Measurements from ENCODE around the gene GPC3. TPM values are rescaled to one million over a fixed set of nuclear protein-coding genes. Genes with fewer than 3 reads are reported as not detected.

The GPC3 gene
- total RNA-seq, 1 donor from 2014 or later, result 306 TPM

DNA sequence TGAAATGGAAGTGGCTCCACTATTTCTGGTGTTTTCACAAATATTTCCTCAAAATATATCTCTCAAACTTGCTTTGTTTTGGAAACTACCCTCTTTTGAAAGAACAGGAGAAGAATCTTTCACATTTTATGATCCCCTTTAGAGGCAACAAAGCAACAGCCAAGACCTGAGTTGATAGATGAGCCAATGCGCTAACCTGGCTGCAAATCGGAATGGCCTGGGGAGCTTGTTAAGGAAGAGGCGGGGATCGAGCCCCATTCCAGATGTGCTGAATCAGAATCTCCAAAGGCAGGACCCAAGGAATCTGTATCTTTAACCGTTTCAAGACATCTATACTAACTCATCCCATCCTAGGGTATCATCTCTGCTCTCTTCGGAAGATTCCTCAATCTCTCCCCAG is 181.3 kb downstream of the GPC3 start:
- H3K4me1 ChIP-seq (ENCODE audit: control insufficient read depth in 3 of 3, insufficient read depth in 3 of 3, low read length in 3 of 3), result no peaks in the 10 kb centered on the region
- H3K27ac ChIP-seq (ENCODE audit: low read depth, low read length), result no peak overlapping the region
- H3K36me3 ChIP-seq (ENCODE audit: control insufficient read depth in 3 of 3, insufficient read depth in 3 of 3, low read length in 3 of 3), result no peaks in the 10 kb centered on the region
- no peaks in the 10 kb centered on the region for H3K9me3 ChIP-seq (ENCODE audit: control insufficient read depth in 3 of 3, low read length in 3 of 3)
- H3K27me3 ChIP-seq (ENCODE audit: control insufficient read depth in 3 of 3, insufficient read depth in 3 of 3, low read length in 3 of 3), result peaks cover 0 to 6% (median 0%) of the 10 kb centered on the region in 3 donors
- no peak overlapping the region for H3K4me3 ChIP-seq (ENCODE audit: low read length in 3 of 3)
- H3K9ac ChIP-seq (ENCODE audit: low read depth in 1 of 3, low read length in 3 of 3), result no peak overlapping the region

DNA sequence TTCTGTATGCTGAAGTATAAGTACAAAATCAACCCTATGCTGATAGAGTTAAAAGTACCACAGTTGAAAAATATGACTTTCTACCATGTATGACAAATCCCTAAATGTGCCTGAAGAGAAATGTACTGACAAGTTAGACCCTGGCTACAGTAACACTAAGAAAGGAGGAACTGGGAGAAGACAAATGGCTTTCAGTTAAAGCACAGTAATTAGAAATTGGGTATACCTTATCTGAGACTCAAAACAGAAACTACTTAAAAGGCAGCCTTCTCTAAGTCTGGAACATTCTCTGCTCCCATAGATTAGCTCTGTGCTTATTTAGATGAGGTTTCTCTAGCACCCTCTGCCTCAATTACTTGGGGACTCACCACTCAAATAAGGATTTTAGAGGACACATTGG is 189.1 kb downstream of the GPC3 start:
- H3K4me1 ChIP-seq (ENCODE audit: control insufficient read depth in 3 of 3, insufficient read depth in 3 of 3, low read length in 3 of 3), result no peaks in the 10 kb centered on the region
- no peak overlapping the region for H3K27ac ChIP-seq (ENCODE audit: low read depth, low read length)
- no peaks in the 10 kb centered on the region for H3K9me3 ChIP-seq (ENCODE audit: control insufficient read depth in 3 of 3, low read length in 3 of 3)
- peaks cover 0 to under 1% (median 0%) of the 10 kb centered on the region in 3 donors for H3K27me3 ChIP-seq (ENCODE audit: control insufficient read depth in 3 of 3, insufficient read depth in 3 of 3, low read length in 3 of 3)
- no peaks in the 10 kb centered on the region for H3K36me3 ChIP-seq (ENCODE audit: control insufficient read depth in 3 of 3, insufficient read depth in 3 of 3, low read length in 3 of 3)
- H3K9ac ChIP-seq (ENCODE audit: low read depth in 1 of 3, low read length in 3 of 3), result no peak overlapping the region
- H3K4me3 ChIP-seq (ENCODE audit: low read length in 3 of 3), result no peak overlapping the region

DNA sequence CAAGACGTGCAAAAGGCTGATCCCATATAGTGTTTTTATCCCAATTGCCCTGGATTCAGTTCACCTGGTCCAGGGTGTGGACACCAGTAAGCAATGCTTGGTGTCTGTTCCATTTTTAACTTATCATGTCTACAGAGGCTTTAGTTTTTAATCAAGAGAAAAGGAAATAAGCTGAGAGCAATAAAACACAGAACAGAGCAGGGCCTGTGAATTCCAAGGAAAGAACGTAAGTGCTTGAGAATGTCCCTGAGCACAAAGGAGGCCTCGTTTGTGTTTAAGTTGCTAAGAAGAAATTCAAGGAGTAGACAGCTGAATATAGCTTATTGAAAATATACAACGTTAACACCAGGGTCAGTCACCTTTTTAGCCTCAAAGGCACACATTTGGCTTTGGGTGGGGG is 191.3 kb downstream of the GPC3 start:
- Histone ChIP-seq H3K27me3 (ENCODE audit: control insufficient read depth in 3 of 3, insufficient read depth in 3 of 3, low read length in 3 of 3) (peaks cover 0 to 4% (median 0%) of the 10 kb centered on the region in 3 donors), H3K9ac (ENCODE audit: low read depth in 1 of 3, low read length in 3 of 3) (no peak overlapping the region), H3K36me3 (ENCODE audit: control insufficient read depth in 3 of 3, insufficient read depth in 3 of 3, low read length in 3 of 3) (no peaks in the 10 kb centered on the region), H3K27ac (ENCODE audit: low read depth, low read length) (no peak overlapping the region), H3K4me1 (ENCODE audit: control insufficient read depth in 3 of 3, insufficient read depth in 3 of 3, low read length in 3 of 3) (no peaks in the 10 kb centered on the region), H3K4me3 (ENCODE audit: low read length in 3 of 3) (no peak overlapping the region), H3K9me3 (ENCODE audit: control insufficient read depth in 3 of 3, low read length in 3 of 3) (no peaks in the 10 kb centered on the region)

DNA sequence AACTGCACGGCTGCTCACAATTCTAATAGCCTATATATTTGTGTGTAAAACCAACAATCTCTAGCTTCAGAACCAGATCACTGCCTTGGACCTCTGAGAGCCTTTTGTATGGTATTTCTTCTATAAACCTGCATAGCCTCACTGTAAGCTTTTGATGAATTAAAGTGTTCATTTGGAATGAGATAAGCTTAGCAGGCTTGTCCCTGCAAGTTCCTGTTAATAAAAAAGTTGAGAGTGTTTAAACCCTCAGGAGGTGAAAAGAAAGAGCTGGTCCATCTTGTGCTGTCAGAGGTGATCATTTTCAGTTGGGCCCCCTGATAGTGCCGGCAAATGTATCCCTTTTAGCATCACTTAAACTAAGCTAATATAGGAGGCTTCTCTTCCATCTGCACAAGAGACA is 191.8 kb downstream of the GPC3 start:
- H3K36me3 ChIP-seq (ENCODE audit: control insufficient read depth in 3 of 3, insufficient read depth in 3 of 3, low read length in 3 of 3), result no peaks in the 10 kb centered on the region
- H3K4me1 ChIP-seq (ENCODE audit: control insufficient read depth in 3 of 3, insufficient read depth in 3 of 3, low read length in 3 of 3), result no peaks in the 10 kb centered on the region
- no peak overlapping the region for H3K27ac ChIP-seq (ENCODE audit: low read depth, low read length)
- H3K4me3 ChIP-seq (ENCODE audit: low read length in 3 of 3), result no peak overlapping the region
- no peak overlapping the region for H3K9ac ChIP-seq (ENCODE audit: low read depth in 1 of 3, low read length in 3 of 3)
- no peaks in the 10 kb centered on the region for H3K9me3 ChIP-seq (ENCODE audit: control insufficient read depth in 3 of 3, low read length in 3 of 3)
- peaks cover 0 to 4% (median 0%) of the 10 kb centered on the region in 3 donors for H3K27me3 ChIP-seq (ENCODE audit: control insufficient read depth in 3 of 3, insufficient read depth in 3 of 3, low read length in 3 of 3)

DNA sequence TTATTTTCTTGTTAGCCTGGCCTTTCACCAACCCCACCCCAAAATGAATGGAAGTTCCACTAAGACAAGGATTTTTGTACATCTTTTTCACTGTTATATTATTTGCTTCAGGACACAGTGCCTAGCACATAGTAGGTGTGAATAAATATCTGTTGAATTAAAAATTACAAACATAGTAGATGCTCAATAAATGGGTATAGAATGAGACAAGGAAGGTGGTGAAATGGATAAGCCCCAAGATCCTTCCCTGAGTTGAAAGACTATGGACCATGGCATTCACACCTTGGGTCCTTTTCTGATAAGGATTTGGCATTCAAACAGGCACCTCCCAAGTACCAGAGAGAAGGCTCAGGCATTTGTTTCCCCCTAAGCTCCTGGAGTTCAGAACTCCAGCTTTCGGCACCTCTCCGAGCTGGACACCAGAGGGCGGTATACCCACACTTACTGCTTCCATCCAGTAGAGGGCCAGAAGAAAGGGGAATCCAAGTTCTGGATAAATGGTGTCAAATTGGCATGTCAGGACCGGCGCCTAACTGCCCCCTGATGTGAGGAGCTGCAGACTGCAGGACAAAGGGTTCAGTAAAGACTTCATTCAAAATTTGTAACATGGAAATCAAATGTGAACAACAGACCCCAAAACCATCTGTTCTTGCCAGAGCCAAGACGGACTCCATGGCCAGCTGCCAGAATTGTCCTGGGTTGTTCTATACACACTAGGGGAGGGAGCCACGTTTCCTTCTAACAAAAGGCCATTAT is 193.0 kb downstream of the GPC3 start:
- no peak overlapping the region for H3K27ac ChIP-seq (ENCODE audit: low read depth, low read length)
- no peaks in the 10 kb centered on the region for H3K4me1 ChIP-seq (ENCODE audit: control insufficient read depth in 3 of 3, insufficient read depth in 3 of 3, low read length in 3 of 3)
- H3K4me3 ChIP-seq (ENCODE audit: low read length in 3 of 3), result peak overlapping the region in 2 of 3 donors; percentile 47 to 48
- no peaks in the 10 kb centered on the region for H3K9me3 ChIP-seq (ENCODE audit: control insufficient read depth in 3 of 3, low read length in 3 of 3)
- no peaks in the 10 kb centered on the region for H3K36me3 ChIP-seq (ENCODE audit: control insufficient read depth in 3 of 3, insufficient read depth in 3 of 3, low read length in 3 of 3)
- H3K27me3 ChIP-seq (ENCODE audit: control insufficient read depth in 3 of 3, insufficient read depth in 3 of 3, low read length in 3 of 3), result peaks cover 0 to 4% (median 0%) of the 10 kb centered on the region in 3 donors
- no peak overlapping the region for H3K9ac ChIP-seq (ENCODE audit: low read depth in 1 of 3, low read length in 3 of 3)

DNA sequence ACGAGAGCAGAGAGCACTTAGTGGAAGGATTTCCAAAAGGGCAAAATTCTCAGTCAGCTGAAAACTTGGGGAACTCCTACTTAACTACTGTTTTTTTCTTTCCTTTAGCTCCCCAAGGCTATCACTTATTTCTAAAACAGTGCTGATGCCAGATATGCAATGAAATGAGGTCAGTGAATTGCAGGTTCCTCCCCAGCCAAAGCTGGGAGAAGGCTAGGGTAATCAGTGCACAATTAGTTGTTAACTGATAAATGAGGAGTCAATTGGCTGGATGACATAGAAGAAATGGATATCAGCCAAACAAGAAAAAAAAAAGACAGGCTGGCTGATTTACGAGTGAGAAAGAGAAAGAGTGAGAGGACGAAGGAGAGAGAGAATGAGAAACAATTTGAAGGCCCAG is 195.6 kb downstream of the GPC3 start:
- H3K27me3 ChIP-seq (ENCODE audit: control insufficient read depth in 3 of 3, insufficient read depth in 3 of 3, low read length in 3 of 3), result peaks cover 0 to 8% (median 0%) of the 10 kb centered on the region in 3 donors
- H3K36me3 ChIP-seq (ENCODE audit: control insufficient read depth in 3 of 3, insufficient read depth in 3 of 3, low read length in 3 of 3), result no peaks in the 10 kb centered on the region
- H3K4me1 ChIP-seq (ENCODE audit: control insufficient read depth in 3 of 3, insufficient read depth in 3 of 3, low read length in 3 of 3), result no peaks in the 10 kb centered on the region
- H3K9ac ChIP-seq (ENCODE audit: low read depth in 1 of 3, low read length in 3 of 3), result no peak overlapping the region
- H3K9me3 ChIP-seq (ENCODE audit: control insufficient read depth in 3 of 3, low read length in 3 of 3), result no peaks in the 10 kb centered on the region
- H3K27ac ChIP-seq (ENCODE audit: low read depth, low read length), result no peak overlapping the region
- no peak overlapping the region for H3K4me3 ChIP-seq (ENCODE audit: low read length in 3 of 3)

DNA sequence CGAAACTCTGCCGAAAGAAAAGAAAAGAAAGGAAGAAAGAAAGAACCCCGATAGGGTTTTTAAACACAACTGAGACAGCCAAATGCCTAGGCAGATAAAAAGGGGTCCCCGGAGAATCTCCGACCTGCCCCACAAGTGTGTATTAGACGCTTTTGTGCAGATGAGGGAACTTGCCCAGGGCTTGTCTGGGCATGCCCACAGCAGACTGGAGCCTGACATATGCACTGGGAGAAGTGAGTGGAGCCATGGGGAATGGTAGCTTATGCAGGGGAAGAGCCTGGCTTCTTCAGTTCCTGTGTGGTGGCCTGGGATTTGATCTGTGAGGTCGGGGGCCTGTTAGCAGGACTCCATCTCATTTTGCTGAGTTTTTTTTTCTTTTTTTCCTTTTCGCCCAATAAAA is 199.0 kb downstream of the GPC3 start:
- no peaks in the 10 kb centered on the region for H3K9me3 ChIP-seq (ENCODE audit: control insufficient read depth in 3 of 3, low read length in 3 of 3)
- no peak overlapping the region for H3K4me3 ChIP-seq (ENCODE audit: low read length in 3 of 3)
- no peaks in the 10 kb centered on the region for H3K4me1 ChIP-seq (ENCODE audit: control insufficient read depth in 3 of 3, insufficient read depth in 3 of 3, low read length in 3 of 3)
- no peak overlapping the region for H3K27ac ChIP-seq (ENCODE audit: low read depth, low read length)
- no peak overlapping the region for H3K9ac ChIP-seq (ENCODE audit: low read depth in 1 of 3, low read length in 3 of 3)
- peaks cover 0 to 10% (median 0%) of the 10 kb centered on the region in 3 donors for H3K27me3 ChIP-seq (ENCODE audit: control insufficient read depth in 3 of 3, insufficient read depth in 3 of 3, low read length in 3 of 3)
- no peaks in the 10 kb centered on the region for H3K36me3 ChIP-seq (ENCODE audit: control insufficient read depth in 3 of 3, insufficient read depth in 3 of 3, low read length in 3 of 3)

DNA sequence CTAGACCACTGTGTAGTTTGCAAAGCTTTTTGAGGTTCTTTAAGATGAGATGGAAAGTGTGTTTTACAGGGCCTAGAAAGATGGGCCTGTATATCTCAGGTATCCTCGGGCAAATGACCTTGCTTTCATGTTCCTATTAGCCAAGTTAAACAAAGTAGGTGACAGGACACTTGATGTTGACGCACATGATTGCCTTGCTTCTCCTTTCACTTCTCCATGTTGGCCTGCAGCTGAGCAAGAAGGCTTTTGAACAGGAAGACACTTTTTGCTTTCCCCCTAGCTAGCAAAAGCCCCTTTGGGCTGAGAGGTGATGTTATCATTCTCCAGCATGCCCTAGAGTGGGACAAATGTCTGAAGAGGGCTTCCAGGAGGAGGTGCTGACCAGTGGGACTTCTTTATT is 202.1 kb downstream of the GPC3 start:
- Histone ChIP-seq H3K27me3 (ENCODE audit: control insufficient read depth in 3 of 3, insufficient read depth in 3 of 3, low read length in 3 of 3) (peaks cover 0 to 9% (median 0%) of the 10 kb centered on the region in 3 donors), H3K4me3 (ENCODE audit: low read length in 3 of 3) (no peak overlapping the region), H3K9me3 (ENCODE audit: control insufficient read depth in 3 of 3, low read length in 3 of 3) (no peaks in the 10 kb centered on the region), H3K4me1 (ENCODE audit: control insufficient read depth in 3 of 3, insufficient read depth in 3 of 3, low read length in 3 of 3) (no peaks in the 10 kb centered on the region), H3K36me3 (ENCODE audit: control insufficient read depth in 3 of 3, insufficient read depth in 3 of 3, low read length in 3 of 3) (no peaks in the 10 kb centered on the region), H3K9ac (ENCODE audit: low read depth in 1 of 3, low read length in 3 of 3) (no peak overlapping the region), H3K27ac (ENCODE audit: low read depth, low read length) (no peak overlapping the region)

DNA sequence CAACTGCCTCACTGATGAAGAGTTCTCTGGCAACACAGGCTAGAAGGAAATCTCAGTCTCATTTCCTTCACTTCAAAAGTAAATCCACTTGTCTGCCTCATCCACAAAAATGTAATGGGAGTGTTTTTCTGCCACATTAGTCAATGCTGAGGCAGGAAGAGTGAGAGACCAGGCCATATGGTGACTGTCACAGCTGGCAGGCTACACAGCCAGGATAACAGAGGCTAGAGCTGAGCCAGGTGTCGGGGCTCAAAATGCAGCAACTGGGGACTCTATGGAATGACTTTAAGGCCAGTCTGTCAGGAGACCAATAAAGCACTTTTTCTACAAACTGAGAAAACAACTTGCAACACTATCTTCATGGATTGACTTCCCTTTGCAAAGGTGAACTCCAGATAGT is 204.2 kb downstream of the GPC3 start:
- H3K27me3 ChIP-seq (ENCODE audit: control insufficient read depth in 3 of 3, insufficient read depth in 3 of 3, low read length in 3 of 3), result peaks cover 0 to 9% (median 0%) of the 10 kb centered on the region in 3 donors
- H3K4me1 ChIP-seq (ENCODE audit: control insufficient read depth in 3 of 3, insufficient read depth in 3 of 3, low read length in 3 of 3), result no peaks in the 10 kb centered on the region
- H3K27ac ChIP-seq (ENCODE audit: low read depth, low read length), result no peak overlapping the region
- no peak overlapping the region for H3K4me3 ChIP-seq (ENCODE audit: low read length in 3 of 3)
- no peak overlapping the region for H3K9ac ChIP-seq (ENCODE audit: low read depth in 1 of 3, low read length in 3 of 3)
- H3K9me3 ChIP-seq (ENCODE audit: control insufficient read depth in 3 of 3, low read length in 3 of 3), result no peaks in the 10 kb centered on the region
- H3K36me3 ChIP-seq (ENCODE audit: control insufficient read depth in 3 of 3, insufficient read depth in 3 of 3, low read length in 3 of 3), result no peaks in the 10 kb centered on the region

DNA sequence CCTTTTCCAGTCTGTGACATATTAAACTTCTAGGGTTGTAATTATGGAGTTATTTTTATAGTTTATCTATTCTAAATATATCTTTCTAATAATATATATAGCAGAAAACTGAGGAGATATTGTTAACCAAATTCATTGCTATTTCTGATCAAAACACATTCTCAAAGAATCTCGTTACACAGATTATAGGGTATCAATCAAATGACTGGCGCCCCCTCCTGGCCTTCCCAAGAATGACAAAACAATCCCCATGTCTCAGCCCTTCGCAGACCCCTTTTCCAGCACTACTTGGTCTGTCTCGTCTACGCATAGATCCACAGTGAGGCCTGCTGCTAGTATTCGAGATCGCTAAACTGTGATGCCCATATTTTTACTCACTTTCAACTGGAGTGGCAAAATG is 209.3 kb downstream of the GPC3 start:
- peaks cover 0 to under 1% (median 0%) of the 10 kb centered on the region in 3 donors for H3K27me3 ChIP-seq (ENCODE audit: control insufficient read depth in 3 of 3, insufficient read depth in 3 of 3, low read length in 3 of 3)
- no peaks in the 10 kb centered on the region for H3K9me3 ChIP-seq (ENCODE audit: control insufficient read depth in 3 of 3, low read length in 3 of 3)
- H3K4me1 ChIP-seq (ENCODE audit: control insufficient read depth in 3 of 3, insufficient read depth in 3 of 3, low read length in 3 of 3), result no peaks in the 10 kb centered on the region
- H3K27ac ChIP-seq (ENCODE audit: low read depth, low read length), result no peak overlapping the region
- H3K9ac ChIP-seq (ENCODE audit: low read depth in 1 of 3, low read length in 3 of 3), result no peak overlapping the region
- no peaks in the 10 kb centered on the region for H3K36me3 ChIP-seq (ENCODE audit: control insufficient read depth in 3 of 3, insufficient read depth in 3 of 3, low read length in 3 of 3)
- no peak overlapping the region for H3K4me3 ChIP-seq (ENCODE audit: low read length in 3 of 3)
